Hepatocyte (in vitro differentiated cells): ENCODE data around the gene LRRC43. TPM values are rescaled to one million over a fixed set of nuclear protein-coding genes. Genes with fewer than 3 reads are reported as not detected.

Experiments used
- DNase-seq: peaks from one replicate; pipeline ENCODE4 v3.0.0-alpha.2; 2016; ENCODE audit warnings: low spot score
- H2AFZ ChIP-seq: fragments of 200-600 bp; sonication (generic); 2 replicates; pipeline ENCODE4 v1.6.0; 2016; ENCODE audit warnings: antibody characterized with exemption, mild to moderate bottlenecking
- H3K27ac ChIP-seq: fragments of 200-600 bp; sonication (generic); 2 replicates; pipeline ENCODE4 v1.5.1; 2016; ENCODE audit warnings: mild to moderate bottlenecking
- H3K27me3 ChIP-seq: fragments of 200-600 bp; sonication (generic); 2 replicates; pipeline ENCODE4 v1.6.1; 2016
- H3K36me3 ChIP-seq: fragments of 200-600 bp; sonication (generic); replicated peaks from 2 replicates; pipeline ENCODE4 v1.5.1; 2016; ENCODE audit warnings: low read depth; ENCODE audit not compliant: insufficient read depth
- H3K4me1 ChIP-seq: fragments of 200-600 bp; sonication (generic); 2 replicates; pipeline ENCODE4 v1.5.1; 2016; ENCODE audit warnings: mild to moderate bottlenecking, moderate library complexity; ENCODE audit not compliant: insufficient read depth
- H3K4me2 ChIP-seq: fragments of 200-600 bp; sonication (generic); 2 replicates; pipeline ENCODE4 v1.6.0; 2016
- H3K4me3 ChIP-seq: fragments of 200-600 bp; sonication (generic); 2 replicates; pipeline ENCODE4 v1.5.1; 2016; ENCODE audit warnings: mild to moderate bottlenecking
- H3K79me2 ChIP-seq: fragments of 200-600 bp; sonication (generic); 2 replicates; pipeline ENCODE4 v1.6.0; 2017; ENCODE audit warnings: mild to moderate bottlenecking
- H3K9me2 ChIP-seq: fragments of 200-600 bp; sonication (generic); replicated peaks from 2 replicates; pipeline ENCODE4 v1.6.0; 2017; ENCODE audit warnings: mild to moderate bottlenecking; ENCODE audit not compliant: insufficient read depth
- H3K9me3 ChIP-seq: fragments of 200-600 bp; sonication (generic); 2 replicates; pipeline ENCODE4 v1.5.1; 2016; ENCODE audit warnings: low read depth, mild to moderate bottlenecking
- H4K20me1 ChIP-seq: fragments of 200-600 bp; sonication (generic); 2 replicates; pipeline ENCODE4 v1.6.0; 2016; ENCODE audit warnings: mild to moderate bottlenecking; ENCODE audit not compliant: insufficient read depth, poor library complexity, severe bottlenecking
- EZH2 ChIP-seq: fragments of 200-600 bp; sonication (generic); IDR thresholded peaks from 2 replicates; pipeline ENCODE4 v1.6.1; 2016; ENCODE audit warnings: antibody characterized with exemption, mild to moderate bottlenecking, borderline replicate concordance
- EZH2phosphoT487 ChIP-seq: fragments of 200-600 bp; sonication (generic); IDR thresholded peaks from one replicate; pipeline ENCODE4 v1.6.1; 2018; ENCODE audit warnings: antibody characterized with exemption, mild to moderate bottlenecking, low read depth, moderate library complexity; ENCODE audit not compliant: unreplicated experiment, severe bottlenecking
- WGBS: methylation state at CpG from one replicate; pipeline ENCODE4 v1.1.6; 2016; ENCODE audit warnings: low lambda C conversion rate; ENCODE audit errors: missing lambda C conversion rate; 5-methylcytosine and 5-hydroxymethylcytosine counted together
- polyA plus RNA-seq: library from polyadenylated mRNA; unstranded; fragments of >200 nt; fragmentation: Nextera tagmentation; extraction: Ambion mirVana; gene quantifications from 2 replicates; pipeline ENCODE4 v1.2.1, GENCODE V29; 2016
- total RNA-seq: library from RNA; depleted of rRNA; stranded (reverse); fragments of >200 nt; gene quantifications from 2 replicates; pipeline ENCODE4 v1.2.3, GENCODE V29; 2014
- TF ChIP-seq, protein P1 (sequence below): fragments of 200-600 bp; sonication (generic); IDR thresholded peaks from 2 replicates; pipeline ENCODE4 v1.5.1; 2016; ENCODE audit warnings: antibody characterized with exemption, mild to moderate bottlenecking; ENCODE audit not compliant: poor library complexity

LRRC43 gene
- total and polyA plus RNA-seq, 2 experiments from 2014 or later, result 1.7 TPM

DNA sequence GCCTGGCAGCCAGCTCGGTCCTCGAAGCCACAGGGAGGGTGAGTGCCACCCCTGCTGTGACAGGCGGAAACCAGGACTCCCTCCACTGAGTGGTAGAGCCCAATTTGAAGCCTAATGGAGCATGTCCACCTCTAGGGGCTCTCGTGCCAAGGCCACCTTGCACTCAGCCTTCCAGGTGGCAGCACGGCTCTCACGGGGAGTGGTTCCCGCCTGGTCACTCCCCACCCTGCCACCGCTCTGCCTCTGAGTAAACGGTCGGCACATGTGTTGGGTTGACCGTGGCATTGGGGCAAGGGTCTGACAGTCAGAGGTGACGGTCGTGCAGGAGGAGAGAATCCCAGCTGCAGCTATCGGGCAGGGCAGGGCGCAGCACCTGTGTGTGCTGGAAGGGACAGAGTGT lies 43.7 kb upstream of the LRRC43 start:
- H3K4me3 ChIP-seq, result no peak overlapping the region
- DNase-seq, result no peak
- no peak overlapping the region for H3K4me2 ChIP-seq
- no peak for TF ChIP-seq EZH2phosphoT487
- TF ChIP-seq, protein P1, sequence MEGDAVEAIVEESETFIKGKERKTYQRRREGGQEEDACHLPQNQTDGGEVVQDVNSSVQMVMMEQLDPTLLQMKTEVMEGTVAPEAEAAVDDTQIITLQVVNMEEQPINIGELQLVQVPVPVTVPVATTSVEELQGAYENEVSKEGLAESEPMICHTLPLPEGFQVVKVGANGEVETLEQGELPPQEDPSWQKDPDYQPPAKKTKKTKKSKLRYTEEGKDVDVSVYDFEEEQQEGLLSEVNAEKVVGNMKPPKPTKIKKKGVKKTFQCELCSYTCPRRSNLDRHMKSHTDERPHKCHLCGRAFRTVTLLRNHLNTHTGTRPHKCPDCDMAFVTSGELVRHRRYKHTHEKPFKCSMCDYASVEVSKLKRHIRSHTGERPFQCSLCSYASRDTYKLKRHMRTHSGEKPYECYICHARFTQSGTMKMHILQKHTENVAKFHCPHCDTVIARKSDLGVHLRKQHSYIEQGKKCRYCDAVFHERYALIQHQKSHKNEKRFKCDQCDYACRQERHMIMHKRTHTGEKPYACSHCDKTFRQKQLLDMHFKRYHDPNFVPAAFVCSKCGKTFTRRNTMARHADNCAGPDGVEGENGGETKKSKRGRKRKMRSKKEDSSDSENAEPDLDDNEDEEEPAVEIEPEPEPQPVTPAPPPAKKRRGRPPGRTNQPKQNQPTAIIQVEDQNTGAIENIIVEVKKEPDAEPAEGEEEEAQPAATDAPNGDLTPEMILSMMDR, result no peak
- TF ChIP-seq EZH2, result no peak
- H3K9me3 ChIP-seq, result no peaks in the 10 kb centered on the region
- no peak overlapping the region for H2AFZ ChIP-seq
- H3K79me2 ChIP-seq, result no peaks in the 10 kb centered on the region
- H3K27ac ChIP-seq, result no peak overlapping the region
- no peaks in the 10 kb centered on the region for H3K27me3 ChIP-seq
- whole genome bisulfite sequencing, result 94% methylated on average over 15 of the region's 15 CpGs
- no peaks in the 10 kb centered on the region for H4K20me1 ChIP-seq
- H3K9me2 ChIP-seq, result no peaks in the 10 kb centered on the region
- no peaks in the 10 kb centered on the region for H3K4me1 ChIP-seq
- no peaks in the 10 kb centered on the region for H3K36me3 ChIP-seq

GRCh38 chr12:122139941-122140340 lies 43.0 kb upstream of the LRRC43 start:
- Histone ChIP-seq H3K4me2 (no peak overlapping the region), H4K20me1 (no peaks in the 10 kb centered on the region), H3K9me3 (no peaks in the 10 kb centered on the region), H3K79me2 (no peaks in the 10 kb centered on the region), H3K36me3 (no peaks in the 10 kb centered on the region), H3K27ac (no peak overlapping the region), H3K4me1 (no peaks in the 10 kb centered on the region), H2AFZ (no peak overlapping the region), H3K27me3 (no peaks in the 10 kb centered on the region), H3K4me3 (no peak overlapping the region), H3K9me2 (no peaks in the 10 kb centered on the region)
- TF ChIP-seq EZH2phosphoT487 (no peak), EZH2 (no peak)
- TF ChIP-seq, protein P1, result no peak
- DNase-seq, result peak; percentile 20
- 60% methylated on average over 8 of the region's 8 CpGs for WGBS

DNA sequence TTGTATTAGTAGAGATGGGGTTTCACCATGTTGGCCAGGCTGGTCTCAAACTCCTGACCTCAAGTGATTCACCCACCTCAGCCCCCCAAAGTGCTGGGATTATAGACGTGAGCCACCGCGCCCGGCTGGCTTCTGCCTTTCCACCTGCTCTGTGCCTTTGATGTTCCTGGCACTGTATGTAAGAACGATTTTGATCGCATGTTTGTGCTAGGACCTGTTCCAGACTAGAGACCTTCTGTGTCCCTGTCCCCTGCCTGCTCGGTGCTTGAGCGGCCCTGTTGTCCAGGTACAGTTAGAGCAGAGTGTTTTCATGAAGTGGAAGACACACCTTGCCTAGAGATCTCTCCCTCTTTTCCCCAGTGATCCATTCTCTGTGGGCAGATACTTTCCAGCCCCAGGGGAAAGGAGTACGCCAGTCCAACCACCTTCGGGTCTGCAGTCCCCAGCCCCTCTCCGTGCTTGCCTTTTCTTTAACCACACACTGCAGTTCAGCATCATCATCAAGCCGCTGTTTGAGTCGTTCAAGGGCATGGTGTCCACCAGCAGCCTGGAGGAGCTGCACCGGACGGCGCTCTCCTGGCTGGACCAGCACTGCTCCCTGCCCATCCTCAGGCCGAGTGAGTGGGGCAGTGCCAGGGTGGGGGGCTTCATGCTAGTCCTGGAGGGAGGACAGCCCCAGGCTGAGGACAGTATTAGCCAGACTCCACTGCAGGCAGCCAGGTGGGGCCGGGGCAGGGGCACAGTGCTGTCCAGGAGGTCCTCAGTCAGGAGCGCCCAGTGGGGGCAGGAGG lies 42.3 kb upstream of the LRRC43 start:
- H3K4me1 ChIP-seq, result no peaks in the 10 kb centered on the region
- no peaks in the 10 kb centered on the region for H3K9me2 ChIP-seq
- no peaks in the 10 kb centered on the region for H3K9me3 ChIP-seq
- no peaks in the 10 kb centered on the region for H3K79me2 ChIP-seq
- H3K36me3 ChIP-seq, result no peaks in the 10 kb centered on the region
- no peak overlapping the region for H3K27ac ChIP-seq
- peak; percentile 2 for DNase-seq
- H3K4me3 ChIP-seq, result no peak overlapping the region
- no peaks in the 10 kb centered on the region for H4K20me1 ChIP-seq
- no peak overlapping the region for H2AFZ ChIP-seq
- H3K27me3 ChIP-seq, result no peaks in the 10 kb centered on the region
- WGBS, result 96% methylated on average over 19 of the region's 19 CpGs
- TF ChIP-seq, protein P1, result no peak
- TF ChIP-seq EZH2phosphoT487, result no peak
- TF ChIP-seq EZH2, result no peak
- H3K4me2 ChIP-seq, result no peak overlapping the region
